HS-27A (cell line): ENCODE measurements around the gene ZBTB43.

ENCODE experiments used
- DNase-seq: peaks from one replicate; pipeline ENCODE4 v3.0.0-alpha.2; 2012; ENCODE audit warnings: low read depth, missing footprints

The ZBTB43 gene

GRCh38 chr9:126830827-126831226 lies 26.0 kb downstream of the ZBTB43 start:
- no peak for DNase-seq

- no peak for DNase-seq
These were observed 27.6 kb downstream of the ZBTB43 start for GRCh38 chr9:126832440-126832839.

- no peak for DNase-seq
These were observed 28.2 kb downstream of the ZBTB43 start for GRCh38 chr9:126833020-126833419.

GRCh38 chr9:126833710-126834345 lies 29.0 kb downstream of the ZBTB43 start:
- DNase-seq, result no peak

GRCh38 chr9:126834672-126835071 lies 29.8 kb downstream of the ZBTB43 start:
- no peak for DNase-seq

GRCh38 chr9:126836216-126836615 lies 31.4 kb downstream of the ZBTB43 start:
- no peak for DNase-seq

- DNase-seq, result no peak
These were observed 33.4 kb downstream of the ZBTB43 start for GRCh38 chr9:126838055-126838811.

GRCh38 chr9:126838895-126839294 lies 34.1 kb downstream of the ZBTB43 start:
- no peak for DNase-seq

GRCh38 chr9:126839301-126839700 lies 34.5 kb downstream of the ZBTB43 start:
- DNase-seq, result no peak

GRCh38 chr9:126842220-126842842 lies 37.5 kb downstream of the ZBTB43 start:
- no peak for DNase-seq

- no peak for DNase-seq
These were observed 38.3 kb downstream of the ZBTB43 start for GRCh38 chr9:126842977-126843799.

- peak; percentile 46 for DNase-seq
These were observed 39.2 kb downstream of the ZBTB43 start for GRCh38 chr9:126844085-126844484.

- no peak for DNase-seq
These were observed 42.2 kb downstream of the ZBTB43 start for GRCh38 chr9:126847051-126847450.

- DNase-seq, result no peak
These were observed 44.9 kb downstream of the ZBTB43 start for GRCh38 chr9:126849591-126850225.

GRCh38 chr9:126851286-126851880 lies 46.5 kb downstream of the ZBTB43 start:
- no peak for DNase-seq

- no peak for DNase-seq
These were observed 47.3 kb downstream of the ZBTB43 start for GRCh38 chr9:126852086-126852688.

- no peak for DNase-seq
These were observed 48.8 kb downstream of the ZBTB43 start for GRCh38 chr9:126853667-126854066.

- DNase-seq, result no peak
These were observed 49.9 kb downstream of the ZBTB43 start for GRCh38 chr9:126854734-126855133.

GRCh38 chr9:126856326-126856877 lies 51.6 kb downstream of the ZBTB43 start:
- no peak for DNase-seq

GRCh38 chr9:126857261-126857960 lies 52.6 kb downstream of the ZBTB43 start:
- DNase-seq, result no peak
